IPS-18a (cell line): ENCODE data around the gene IQSEC3.

Experiments
- H3K27ac ChIP-seq: one replicate; pipeline ENCODE4 v1.5.1; 2013; ENCODE audit warnings: low read length
- H3K27me3 ChIP-seq: one replicate; pipeline ENCODE4 v1.6.1; 2013; ENCODE audit warnings: mild to moderate bottlenecking, low read length; ENCODE audit not compliant: control insufficient read depth, insufficient read depth
- H3K36me3 ChIP-seq: one replicate; pipeline ENCODE4 v1.6.1; 2013; ENCODE audit warnings: low read depth, low read length; ENCODE audit not compliant: control insufficient read depth
- H3K4me1 ChIP-seq: one replicate; pipeline ENCODE4 v1.6.1; 2013; ENCODE audit warnings: low read depth, low read length; ENCODE audit not compliant: control insufficient read depth
- H3K4me3 ChIP-seq: one replicate; pipeline ENCODE4 v1.5.1; 2013; ENCODE audit warnings: low read length
- H3K9ac ChIP-seq: one replicate; pipeline ENCODE4 v1.6.1; 2013; ENCODE audit warnings: mild to moderate bottlenecking, low read length, moderate library complexity
- H3K9me3 ChIP-seq: one replicate; pipeline ENCODE4 v1.6.1; 2013; ENCODE audit warnings: low read depth, low read length; ENCODE audit not compliant: control insufficient read depth

The IQSEC3 gene

GRCh38 chr12:138171-138897 is 71.8 kb downstream of the IQSEC3 start:
- Histone ChIP-seq H3K36me3 (no peaks in the 10 kb centered on the region), H3K4me3 (peak overlapping the region; percentile 46), H3K9me3 (no peaks in the 10 kb centered on the region), H3K27me3 (peaks cover 39% of the 10 kb centered on the region), H3K9ac (no peak overlapping the region), H3K4me1 (peaks cover 29% of the 10 kb centered on the region), H3K27ac (no peak overlapping the region)

GRCh38 chr12:138898-139534 is 72.4 kb downstream of the IQSEC3 start:
- H3K27me3 ChIP-seq: peaks cover 39% of the 10 kb centered on the region
- peak overlapping the region; percentile 46 for H3K4me3 ChIP-seq
- no peaks in the 10 kb centered on the region for H3K36me3 ChIP-seq
- peaks cover 32% of the 10 kb centered on the region for H3K4me1 ChIP-seq
- H3K9ac ChIP-seq: peak overlapping the region; percentile 19
- H3K27ac ChIP-seq: no peak overlapping the region
- H3K9me3 ChIP-seq: no peaks in the 10 kb centered on the region

GRCh38 chr12:139585-139984 is 73.0 kb downstream of the IQSEC3 start:
- Histone ChIP-seq H3K9me3 (no peaks in the 10 kb centered on the region), H3K36me3 (no peaks in the 10 kb centered on the region), H3K4me3 (peak overlapping the region; percentile 46), H3K27me3 (peaks cover 39% of the 10 kb centered on the region), H3K27ac (no peak overlapping the region), H3K4me1 (peaks cover 34% of the 10 kb centered on the region), H3K9ac (peak overlapping the region; percentile 19)

- Histone ChIP-seq H3K9ac (no peak overlapping the region), H3K36me3 (no peaks in the 10 kb centered on the region), H3K4me1 (peaks cover 34% of the 10 kb centered on the region), H3K27ac (no peak overlapping the region), H3K4me3 (peak overlapping the region; percentile 46), H3K27me3 (peaks cover 39% of the 10 kb centered on the region), H3K9me3 (no peaks in the 10 kb centered on the region)
Observed at GRCh38 chr12:140162-140561, 73.6 kb downstream of the IQSEC3 start.

- H3K4me1 ChIP-seq: peaks cover 34% of the 10 kb centered on the region
- H3K4me3 ChIP-seq: no peak overlapping the region
- H3K36me3 ChIP-seq: no peaks in the 10 kb centered on the region
- peaks cover 24% of the 10 kb centered on the region for H3K27me3 ChIP-seq
- no peak overlapping the region for H3K27ac ChIP-seq
- no peaks in the 10 kb centered on the region for H3K9me3 ChIP-seq
- H3K9ac ChIP-seq: no peak overlapping the region
Observed at GRCh38 chr12:143964-144649, 77.5 kb downstream of the IQSEC3 start.

- Histone ChIP-seq H3K9ac (no peak overlapping the region), H3K36me3 (no peaks in the 10 kb centered on the region), H3K27ac (no peak overlapping the region), H3K27me3 (peaks cover 17% of the 10 kb centered on the region), H3K4me3 (no peak overlapping the region), H3K9me3 (no peaks in the 10 kb centered on the region), H3K4me1 (peaks cover 28% of the 10 kb centered on the region)
Observed at GRCh38 chr12:144650-145284, 78.2 kb downstream of the IQSEC3 start.

GRCh38 chr12:145369-145960 is 78.9 kb downstream of the IQSEC3 start:
- no peak overlapping the region for H3K9ac ChIP-seq
- H3K9me3 ChIP-seq: no peaks in the 10 kb centered on the region
- H3K27ac ChIP-seq: no peak overlapping the region
- H3K4me3 ChIP-seq: no peak overlapping the region
- H3K36me3 ChIP-seq: no peaks in the 10 kb centered on the region
- peaks cover 10% of the 10 kb centered on the region for H3K27me3 ChIP-seq
- peaks cover 21% of the 10 kb centered on the region for H3K4me1 ChIP-seq

- Histone ChIP-seq H3K9ac (no peak overlapping the region), H3K36me3 (no peaks in the 10 kb centered on the region), H3K9me3 (no peaks in the 10 kb centered on the region), H3K27ac (no peak overlapping the region), H3K4me1 (peaks cover 11% of the 10 kb centered on the region), H3K27me3 (no peaks in the 10 kb centered on the region), H3K4me3 (no peak overlapping the region)
Observed at GRCh38 chr12:147242-147641, 80.7 kb downstream of the IQSEC3 start.

- H3K27ac ChIP-seq: no peak overlapping the region
- no peaks in the 10 kb centered on the region for H3K9me3 ChIP-seq
- H3K4me1 ChIP-seq: peaks cover 8% of the 10 kb centered on the region
- H3K27me3 ChIP-seq: no peaks in the 10 kb centered on the region
- no peak overlapping the region for H3K4me3 ChIP-seq
- no peaks in the 10 kb centered on the region for H3K36me3 ChIP-seq
- H3K9ac ChIP-seq: no peak overlapping the region
Observed at GRCh38 chr12:148676-149416, 82.3 kb downstream of the IQSEC3 start.

- H3K36me3 ChIP-seq: no peaks in the 10 kb centered on the region
- no peak overlapping the region for H3K9ac ChIP-seq
- no peaks in the 10 kb centered on the region for H3K9me3 ChIP-seq
- no peak overlapping the region for H3K27ac ChIP-seq
- peaks cover 4% of the 10 kb centered on the region for H3K4me1 ChIP-seq
- no peak overlapping the region for H3K4me3 ChIP-seq
- H3K27me3 ChIP-seq: no peaks in the 10 kb centered on the region
Observed at GRCh38 chr12:151579-151978, 85.0 kb downstream of the IQSEC3 start.

- no peaks in the 10 kb centered on the region for H3K27me3 ChIP-seq
- peaks cover 4% of the 10 kb centered on the region for H3K4me1 ChIP-seq
- H3K27ac ChIP-seq: no peak overlapping the region
- no peaks in the 10 kb centered on the region for H3K36me3 ChIP-seq
- H3K4me3 ChIP-seq: no peak overlapping the region
- no peaks in the 10 kb centered on the region for H3K9me3 ChIP-seq
- H3K9ac ChIP-seq: no peak overlapping the region
Observed at GRCh38 chr12:152440-152839, 85.9 kb downstream of the IQSEC3 start.
